SJSA1 (cell line): ENCODE measurements around the gene TSEN34. TPM values are rescaled to one million over a fixed set of nuclear protein-coding genes. Genes with fewer than 3 reads are reported as not detected.

Source experiments
- DNase-seq, 2 experiments: peaks; one replicate each; pipeline ENCODE4 v3.0.0-alpha.2; 2015 to 2020; ENCODE audit warnings: low spot score in 2 of 2, low read depth in 1 of 2
- H3K27ac ChIP-seq: fragments of 250-450 bp; sonication (Bioruptor Pico); 2 replicates; pipeline ENCODE4 v1.5.1; 2020; ENCODE audit warnings: mild to moderate bottlenecking, moderate library complexity
- H3K27me3 ChIP-seq: fragments of 250-450 bp; sonication (Bioruptor Pico); replicated peaks from 2 replicates; pipeline ENCODE4 v1.5.1; 2020; ENCODE audit warnings: mild to moderate bottlenecking, moderate library complexity
- H3K36me3 ChIP-seq: fragments of 250-450 bp; sonication (Bioruptor Pico); 2 replicates; pipeline ENCODE4 v1.5.1; 2020; ENCODE audit warnings: mild to moderate bottlenecking
- H3K4me1 ChIP-seq: fragments of 250-450 bp; sonication (Bioruptor Pico); replicated peaks from 2 replicates; pipeline ENCODE4 v1.6.1; 2021; ENCODE audit warnings: mild to moderate bottlenecking
- H3K4me3 ChIP-seq: fragments of 250-450 bp; sonication (Bioruptor Pico); 2 replicates; pipeline ENCODE4 v1.5.1; 2020; ENCODE audit warnings: mild to moderate bottlenecking
- H3K9me3 ChIP-seq: fragments of 250-450 bp; sonication (Bioruptor Pico); replicated peaks from 2 replicates; pipeline ENCODE4 v1.5.1; 2020; ENCODE audit warnings: mild to moderate bottlenecking
- total RNA-seq: library from RNA; depleted of rRNA; stranded (reverse); fragments of >200 nt; shearing (Covaris generic); gene quantifications from 2 replicates; pipeline ENCODE4 v1.2.3, GENCODE V29; 2014; rRNA removed

Gene TSEN34
- 85.4 and 106 TPM in 2 replicates for total RNA-seq

- no peaks in the 10 kb centered on the region for H3K27me3 ChIP-seq
- H3K4me3 ChIP-seq: peak within 1 kb of the TSS; percentile 88
- peaks cover 13% of the 10 kb centered on the region for H3K4me1 ChIP-seq
- H3K9me3 ChIP-seq: no peaks in the 10 kb centered on the region
- peak; percentile 84 to 96 for DNase-seq
- peak within 1 kb of the TSS; percentile 96 for H3K27ac ChIP-seq
- peaks cover 36% of the 10 kb centered on the region for H3K36me3 ChIP-seq
Measured at GRCh38 chr19:54191011-54191810, at the start of gene TSEN34. Gene TSEN34, plus strand, starts transcription at chr19:54191308. Its CDS starts 57 bp downstream, at chr19:54191365.

GRCh38 chr19:54141356-54141755 is 49.8 kb upstream of the TSEN34 start:
- Histone ChIP-seq H3K27me3 (no peaks in the 10 kb centered on the region), H3K4me3 (no peak overlapping the region), H3K27ac (no peak overlapping the region), H3K4me1 (peaks cover 9% of the 10 kb centered on the region), H3K36me3 (peaks cover 85% of the 10 kb centered on the region), H3K9me3 (no peaks in the 10 kb centered on the region)
- no peak for DNase-seq

- H3K9me3 ChIP-seq: no peaks in the 10 kb centered on the region
- no peak overlapping the region for H3K4me3 ChIP-seq
- H3K27me3 ChIP-seq: no peaks in the 10 kb centered on the region
- H3K27ac ChIP-seq: no peak overlapping the region
- no peak for DNase-seq
- peaks cover 8% of the 10 kb centered on the region for H3K4me1 ChIP-seq
- peaks cover 94% of the 10 kb centered on the region for H3K36me3 ChIP-seq
Measured at GRCh38 chr19:54142166-54142780, 48.8 kb upstream of the TSEN34 start.

GRCh38 chr19:54145541-54146158 is 45.5 kb upstream of the TSEN34 start:
- Histone ChIP-seq H3K4me3 (no peak overlapping the region), H3K27me3 (no peaks in the 10 kb centered on the region), H3K4me1 (no peaks in the 10 kb centered on the region), H3K36me3 (peaks cover 98% of the 10 kb centered on the region), H3K27ac (no peak overlapping the region), H3K9me3 (no peaks in the 10 kb centered on the region)
- DNase-seq: no peak

GRCh38 chr19:54147676-54148075 is 43.4 kb upstream of the TSEN34 start:
- H3K27me3 ChIP-seq: no peaks in the 10 kb centered on the region
- H3K27ac ChIP-seq: no peak overlapping the region
- H3K36me3 ChIP-seq: peaks cover 98% of the 10 kb centered on the region
- H3K4me1 ChIP-seq: no peaks in the 10 kb centered on the region
- H3K4me3 ChIP-seq: no peak overlapping the region
- H3K9me3 ChIP-seq: no peaks in the 10 kb centered on the region
- DNase-seq: no peak

GRCh38 chr19:54148158-54148557 is 43.0 kb upstream of the TSEN34 start:
- Histone ChIP-seq H3K4me3 (no peak overlapping the region), H3K27ac (no peak overlapping the region), H3K27me3 (no peaks in the 10 kb centered on the region), H3K9me3 (no peaks in the 10 kb centered on the region), H3K36me3 (peaks cover 98% of the 10 kb centered on the region), H3K4me1 (no peaks in the 10 kb centered on the region)
- no peak for DNase-seq

- H3K9me3 ChIP-seq: no peaks in the 10 kb centered on the region
- DNase-seq: no peak
- H3K4me3 ChIP-seq: no peak overlapping the region
- peaks cover 98% of the 10 kb centered on the region for H3K36me3 ChIP-seq
- H3K4me1 ChIP-seq: no peaks in the 10 kb centered on the region
- no peak overlapping the region for H3K27ac ChIP-seq
- no peaks in the 10 kb centered on the region for H3K27me3 ChIP-seq
Measured at GRCh38 chr19:54149021-54149812, 41.9 kb upstream of the TSEN34 start.

- peaks cover 98% of the 10 kb centered on the region for H3K36me3 ChIP-seq
- no peak for DNase-seq
- H3K27me3 ChIP-seq: no peaks in the 10 kb centered on the region
- H3K9me3 ChIP-seq: no peaks in the 10 kb centered on the region
- H3K27ac ChIP-seq: no peak overlapping the region
- no peak overlapping the region for H3K4me3 ChIP-seq
- H3K4me1 ChIP-seq: no peaks in the 10 kb centered on the region
Measured at GRCh38 chr19:54151362-54152035, 39.6 kb upstream of the TSEN34 start.

GRCh38 chr19:54152267-54152666 is 38.8 kb upstream of the TSEN34 start:
- no peaks in the 10 kb centered on the region for H3K9me3 ChIP-seq
- no peak overlapping the region for H3K4me3 ChIP-seq
- no peaks in the 10 kb centered on the region for H3K27me3 ChIP-seq
- H3K36me3 ChIP-seq: peaks cover 98% of the 10 kb centered on the region
- no peak overlapping the region for H3K27ac ChIP-seq
- no peaks in the 10 kb centered on the region for H3K4me1 ChIP-seq
- no peak for DNase-seq

GRCh38 chr19:54152878-54153524 is 38.1 kb upstream of the TSEN34 start:
- no peaks in the 10 kb centered on the region for H3K27me3 ChIP-seq
- no peaks in the 10 kb centered on the region for H3K9me3 ChIP-seq
- DNase-seq: no peak
- peaks cover 98% of the 10 kb centered on the region for H3K36me3 ChIP-seq
- no peak overlapping the region for H3K27ac ChIP-seq
- no peaks in the 10 kb centered on the region; the same call in 1 of the 2 replicates for H3K4me1 ChIP-seq
- no peak overlapping the region for H3K4me3 ChIP-seq

GRCh38 chr19:54153731-54154326 is 37.3 kb upstream of the TSEN34 start:
- Histone ChIP-seq H3K27me3 (no peaks in the 10 kb centered on the region), H3K4me1 (peaks cover 7% of the 10 kb centered on the region), H3K36me3 (peaks cover 95% of the 10 kb centered on the region), H3K9me3 (no peaks in the 10 kb centered on the region), H3K4me3 (no peak overlapping the region), H3K27ac (no peak overlapping the region)
- DNase-seq: no peak

- no peaks in the 10 kb centered on the region for H3K9me3 ChIP-seq
- peaks cover 86% of the 10 kb centered on the region for H3K36me3 ChIP-seq
- H3K4me3 ChIP-seq: no peak overlapping the region
- H3K27me3 ChIP-seq: no peaks in the 10 kb centered on the region
- DNase-seq: no peak
- no peak overlapping the region for H3K27ac ChIP-seq
- peaks cover 8% of the 10 kb centered on the region for H3K4me1 ChIP-seq
Measured at GRCh38 chr19:54154603-54155345, 36.3 kb upstream of the TSEN34 start.
